ENCODE results near the gene GNB1L. TPM values are rescaled to one million over a fixed set of nuclear protein-coding genes. Genes with fewer than 3 reads are reported as not detected.

Gene GNB1L
- total RNA-seq, 1 experiment from 2014 or later = 18.0 TPM

DNA sequence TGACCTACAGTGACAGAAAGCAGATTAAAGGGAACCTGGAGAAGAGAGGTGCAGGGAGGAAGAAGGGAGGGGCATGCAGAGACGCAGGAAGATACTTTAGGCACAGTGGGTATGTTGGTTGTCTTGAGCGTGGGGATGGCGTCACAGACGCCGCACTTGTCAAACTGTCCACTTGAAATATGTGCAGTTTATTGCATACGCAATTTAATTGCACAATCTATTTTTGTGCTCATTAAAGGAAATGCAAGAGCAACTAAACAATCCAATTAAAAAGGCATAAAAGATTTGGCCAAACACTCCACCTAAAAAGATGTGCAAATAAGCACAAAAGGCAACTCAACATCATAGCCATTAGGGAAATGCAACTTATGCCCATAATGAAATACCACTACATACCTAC lies 16.8 kb downstream of the GNB1L start:
- no peak for DNase-seq (ENCODE audit: low spot score)
- ChIA-PET CTCF (no interaction called here), POLR2A (no interaction called here)
- no peaks in the 10 kb centered on the region for H3K9me3 Mint-ChIP-seq
- no peaks in the 10 kb centered on the region for H3K27me3 Mint-ChIP-seq (ENCODE audit: low read depth)
- TF ChIP-seq MYBL2 (CRISPR knock-in tag; IDR thresholded peaks at IDR 0.05) (no peak), PRRX2 (CRISPR knock-in tag; IDR thresholded peaks at IDR 0.05) (no peak), NFE2L1 (CRISPR knock-in tag; IDR thresholded peaks at IDR 0.05) (no peak), ZNF232 (CRISPR knock-in tag; IDR thresholded peaks at IDR 0.05) (no peak), ZNF219 (CRISPR knock-in tag; IDR thresholded peaks at IDR 0.05; ENCODE audit: borderline replicate concordance) (no peak), ELF4 (CRISPR knock-in tag; IDR thresholded peaks at IDR 0.05; ENCODE audit: low read depth) (no peak), TEAD1 (CRISPR knock-in tag; IDR thresholded peaks at IDR 0.05) (no peak), ZNF396 (CRISPR knock-in tag; IDR thresholded peaks at IDR 0.05; ENCODE audit: borderline replicate concordance) (no peak), TP53 (CRISPR knock-in tag; IDR thresholded peaks at IDR 0.05) (no peak)
- TF ChIP-seq, protein P1, sequence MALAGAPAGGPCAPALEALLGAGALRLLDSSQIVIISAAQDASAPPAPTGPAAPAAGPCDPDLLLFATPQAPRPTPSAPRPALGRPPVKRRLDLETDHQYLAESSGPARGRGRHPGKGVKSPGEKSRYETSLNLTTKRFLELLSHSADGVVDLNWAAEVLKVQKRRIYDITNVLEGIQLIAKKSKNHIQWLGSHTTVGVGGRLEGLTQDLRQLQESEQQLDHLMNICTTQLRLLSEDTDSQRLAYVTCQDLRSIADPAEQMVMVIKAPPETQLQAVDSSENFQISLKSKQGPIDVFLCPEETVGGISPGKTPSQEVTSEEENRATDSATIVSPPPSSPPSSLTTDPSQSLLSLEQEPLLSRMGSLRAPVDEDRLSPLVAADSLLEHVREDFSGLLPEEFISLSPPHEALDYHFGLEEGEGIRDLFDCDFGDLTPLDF (CRISPR knock-in tag; IDR thresholded peaks at IDR 0.05) = no peak
- TF ChIP-seq, protein P2, sequence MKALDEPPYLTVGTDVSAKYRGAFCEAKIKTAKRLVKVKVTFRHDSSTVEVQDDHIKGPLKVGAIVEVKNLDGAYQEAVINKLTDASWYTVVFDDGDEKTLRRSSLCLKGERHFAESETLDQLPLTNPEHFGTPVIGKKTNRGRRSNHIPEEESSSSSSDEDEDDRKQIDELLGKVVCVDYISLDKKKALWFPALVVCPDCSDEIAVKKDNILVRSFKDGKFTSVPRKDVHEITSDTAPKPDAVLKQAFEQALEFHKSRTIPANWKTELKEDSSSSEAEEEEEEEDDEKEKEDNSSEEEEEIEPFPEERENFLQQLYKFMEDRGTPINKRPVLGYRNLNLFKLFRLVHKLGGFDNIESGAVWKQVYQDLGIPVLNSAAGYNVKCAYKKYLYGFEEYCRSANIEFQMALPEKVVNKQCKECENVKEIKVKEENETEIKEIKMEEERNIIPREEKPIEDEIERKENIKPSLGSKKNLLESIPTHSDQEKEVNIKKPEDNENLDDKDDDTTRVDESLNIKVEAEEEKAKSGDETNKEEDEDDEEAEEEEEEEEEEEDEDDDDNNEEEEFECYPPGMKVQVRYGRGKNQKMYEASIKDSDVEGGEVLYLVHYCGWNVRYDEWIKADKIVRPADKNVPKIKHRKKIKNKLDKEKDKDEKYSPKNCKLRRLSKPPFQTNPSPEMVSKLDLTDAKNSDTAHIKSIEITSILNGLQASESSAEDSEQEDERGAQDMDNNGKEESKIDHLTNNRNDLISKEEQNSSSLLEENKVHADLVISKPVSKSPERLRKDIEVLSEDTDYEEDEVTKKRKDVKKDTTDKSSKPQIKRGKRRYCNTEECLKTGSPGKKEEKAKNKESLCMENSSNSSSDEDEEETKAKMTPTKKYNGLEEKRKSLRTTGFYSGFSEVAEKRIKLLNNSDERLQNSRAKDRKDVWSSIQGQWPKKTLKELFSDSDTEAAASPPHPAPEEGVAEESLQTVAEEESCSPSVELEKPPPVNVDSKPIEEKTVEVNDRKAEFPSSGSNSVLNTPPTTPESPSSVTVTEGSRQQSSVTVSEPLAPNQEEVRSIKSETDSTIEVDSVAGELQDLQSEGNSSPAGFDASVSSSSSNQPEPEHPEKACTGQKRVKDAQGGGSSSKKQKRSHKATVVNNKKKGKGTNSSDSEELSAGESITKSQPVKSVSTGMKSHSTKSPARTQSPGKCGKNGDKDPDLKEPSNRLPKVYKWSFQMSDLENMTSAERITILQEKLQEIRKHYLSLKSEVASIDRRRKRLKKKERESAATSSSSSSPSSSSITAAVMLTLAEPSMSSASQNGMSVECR (CRISPR knock-in tag; IDR thresholded peaks at IDR 0.05; ENCODE audit: borderline replicate concordance) = no peak
- H3K4me1 Mint-ChIP-seq = no peaks in the 10 kb centered on the region
- H3K4me3 Mint-ChIP-seq = no peak overlapping the region
- ATAC-seq = no peak
- H3K36me3 Mint-ChIP-seq = no peaks in the 10 kb centered on the region
- no peak overlapping the region for H3K27ac Mint-ChIP-seq

DNA sequence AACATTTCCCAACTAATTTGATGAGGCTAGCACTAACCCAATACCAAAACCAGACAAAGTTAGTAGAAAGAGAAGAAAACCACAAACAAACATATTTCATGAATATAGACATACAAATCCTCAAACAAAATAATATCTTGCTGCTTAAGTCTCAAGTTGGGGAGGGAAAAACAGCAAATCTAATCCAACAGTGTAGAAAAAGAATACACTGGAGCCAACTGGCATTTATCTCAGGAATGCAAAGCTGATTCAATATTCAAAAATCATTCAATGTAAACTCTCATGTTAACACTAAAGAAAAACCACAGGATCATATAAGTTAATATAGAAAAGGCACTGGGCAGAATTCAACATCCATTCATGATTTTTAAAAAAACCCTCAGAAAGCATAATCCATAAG lies 18.2 kb downstream of the GNB1L start:
- POLR2A ChIA-PET = no interaction called here
- DNase-seq (ENCODE audit: low spot score) (no peak), ATAC-seq (no peak)
- no peak overlapping the region for H3K27ac Mint-ChIP-seq
- TF ChIP-seq, protein P3, sequence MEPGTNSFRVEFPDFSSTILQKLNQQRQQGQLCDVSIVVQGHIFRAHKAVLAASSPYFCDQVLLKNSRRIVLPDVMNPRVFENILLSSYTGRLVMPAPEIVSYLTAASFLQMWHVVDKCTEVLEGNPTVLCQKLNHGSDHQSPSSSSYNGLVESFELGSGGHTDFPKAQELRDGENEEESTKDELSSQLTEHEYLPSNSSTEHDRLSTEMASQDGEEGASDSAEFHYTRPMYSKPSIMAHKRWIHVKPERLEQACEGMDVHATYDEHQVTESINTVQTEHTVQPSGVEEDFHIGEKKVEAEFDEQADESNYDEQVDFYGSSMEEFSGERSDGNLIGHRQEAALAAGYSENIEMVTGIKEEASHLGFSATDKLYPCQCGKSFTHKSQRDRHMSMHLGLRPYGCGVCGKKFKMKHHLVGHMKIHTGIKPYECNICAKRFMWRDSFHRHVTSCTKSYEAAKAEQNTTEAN (CRISPR knock-in tag; IDR thresholded peaks at IDR 0.05) = no peak
- TF ChIP-seq, protein P4, sequence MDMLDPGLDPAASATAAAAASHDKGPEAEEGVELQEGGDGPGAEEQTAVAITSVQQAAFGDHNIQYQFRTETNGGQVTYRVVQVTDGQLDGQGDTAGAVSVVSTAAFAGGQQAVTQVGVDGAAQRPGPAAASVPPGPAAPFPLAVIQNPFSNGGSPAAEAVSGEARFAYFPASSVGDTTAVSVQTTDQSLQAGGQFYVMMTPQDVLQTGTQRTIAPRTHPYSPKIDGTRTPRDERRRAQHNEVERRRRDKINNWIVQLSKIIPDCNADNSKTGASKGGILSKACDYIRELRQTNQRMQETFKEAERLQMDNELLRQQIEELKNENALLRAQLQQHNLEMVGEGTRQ (CRISPR knock-in tag; IDR thresholded peaks at IDR 0.05) = no peak
- no peak for TF ChIP-seq CREB1 (CRISPR knock-in tag; IDR thresholded peaks at IDR 0.05)
- TF ChIP-seq ESRRA (CRISPR knock-in tag; IDR thresholded peaks at IDR 0.05; ENCODE audit: borderline replicate concordance) = no peak
- no peak for TF ChIP-seq RELA (CRISPR knock-in tag; IDR thresholded peaks at IDR 0.05; ENCODE audit: borderline replicate concordance)
- TF ChIP-seq ZNF423 (CRISPR knock-in tag; IDR thresholded peaks at IDR 0.05) = no peak
- TF ChIP-seq ZNF232 (CRISPR knock-in tag; IDR thresholded peaks at IDR 0.05) = no peak
- TF ChIP-seq, protein P5, sequence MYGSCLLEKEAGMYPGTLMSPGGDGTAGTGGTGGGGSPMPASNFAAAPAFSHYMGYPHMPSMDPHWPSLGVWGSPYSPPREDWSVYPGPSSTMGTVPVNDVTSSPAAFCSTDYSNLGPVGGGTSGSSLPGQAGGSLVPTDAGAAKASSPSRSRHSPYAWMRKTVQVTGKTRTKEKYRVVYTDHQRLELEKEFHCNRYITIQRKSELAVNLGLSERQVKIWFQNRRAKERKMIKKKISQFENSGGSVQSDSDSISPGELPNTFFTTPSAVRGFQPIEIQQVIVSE (CRISPR knock-in tag; IDR thresholded peaks at IDR 0.05; ENCODE audit: borderline replicate concordance) = no peak
- no peak overlapping the region for H3K4me3 Mint-ChIP-seq
- no peaks in the 10 kb centered on the region for H3K27me3 Mint-ChIP-seq (ENCODE audit: low read depth)
- H3K36me3 Mint-ChIP-seq = no peaks in the 10 kb centered on the region
- CTCF ChIA-PET = no interaction called here
- no peaks in the 10 kb centered on the region for H3K9me3 Mint-ChIP-seq
- H3K4me1 Mint-ChIP-seq = no peaks in the 10 kb centered on the region

Data from WTC11 (cell line).